ENCODE results near the gene PHLPP1.

Gene PHLPP1

DNA sequence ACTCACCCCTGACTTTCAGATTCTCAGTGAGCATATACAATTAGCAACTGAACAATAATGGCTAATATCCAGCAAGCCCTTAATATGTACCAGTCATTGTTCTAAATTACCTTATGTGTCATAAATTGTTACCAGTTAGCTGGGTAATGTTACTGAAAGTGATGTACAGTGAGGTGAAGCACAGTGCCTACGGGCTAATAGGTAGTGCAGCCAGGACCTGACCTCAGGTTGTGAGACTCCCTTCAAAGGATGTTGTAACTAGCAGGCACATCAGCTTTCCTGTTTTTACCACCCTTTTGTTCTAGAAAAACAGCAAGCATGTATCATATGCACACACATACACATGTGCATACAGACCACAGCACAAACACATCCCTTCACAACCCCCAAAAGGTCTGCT lies 258.3 kb downstream of the PHLPP1 start:
- no peak for TF ChIP-seq CSDC2 (CRISPR knock-in tag; IDR thresholded peaks at IDR 0.05)
- TF ChIP-seq, protein P1, sequence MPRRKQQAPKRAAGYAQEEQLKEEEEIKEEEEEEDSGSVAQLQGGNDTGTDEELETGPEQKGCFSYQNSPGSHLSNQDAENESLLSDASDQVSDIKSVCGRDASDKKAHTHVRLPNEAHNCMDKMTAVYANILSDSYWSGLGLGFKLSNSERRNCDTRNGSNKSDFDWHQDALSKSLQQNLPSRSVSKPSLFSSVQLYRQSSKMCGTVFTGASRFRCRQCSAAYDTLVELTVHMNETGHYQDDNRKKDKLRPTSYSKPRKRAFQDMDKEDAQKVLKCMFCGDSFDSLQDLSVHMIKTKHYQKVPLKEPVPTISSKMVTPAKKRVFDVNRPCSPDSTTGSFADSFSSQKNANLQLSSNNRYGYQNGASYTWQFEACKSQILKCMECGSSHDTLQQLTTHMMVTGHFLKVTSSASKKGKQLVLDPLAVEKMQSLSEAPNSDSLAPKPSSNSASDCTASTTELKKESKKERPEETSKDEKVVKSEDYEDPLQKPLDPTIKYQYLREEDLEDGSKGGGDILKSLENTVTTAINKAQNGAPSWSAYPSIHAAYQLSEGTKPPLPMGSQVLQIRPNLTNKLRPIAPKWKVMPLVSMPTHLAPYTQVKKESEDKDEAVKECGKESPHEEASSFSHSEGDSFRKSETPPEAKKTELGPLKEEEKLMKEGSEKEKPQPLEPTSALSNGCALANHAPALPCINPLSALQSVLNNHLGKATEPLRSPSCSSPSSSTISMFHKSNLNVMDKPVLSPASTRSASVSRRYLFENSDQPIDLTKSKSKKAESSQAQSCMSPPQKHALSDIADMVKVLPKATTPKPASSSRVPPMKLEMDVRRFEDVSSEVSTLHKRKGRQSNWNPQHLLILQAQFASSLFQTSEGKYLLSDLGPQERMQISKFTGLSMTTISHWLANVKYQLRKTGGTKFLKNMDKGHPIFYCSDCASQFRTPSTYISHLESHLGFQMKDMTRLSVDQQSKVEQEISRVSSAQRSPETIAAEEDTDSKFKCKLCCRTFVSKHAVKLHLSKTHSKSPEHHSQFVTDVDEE (CRISPR knock-in tag; IDR thresholded peaks at IDR 0.05) = no peak
- no peak for TF ChIP-seq ZNF70 (CRISPR knock-in tag; IDR thresholded peaks at IDR 0.05)
- no peak for TF ChIP-seq ZC3H10 (CRISPR knock-in tag; IDR thresholded peaks at IDR 0.05)
- no peak for TF ChIP-seq OSR1 (CRISPR knock-in tag; IDR thresholded peaks at IDR 0.05)
- TF ChIP-seq GLIS3 (CRISPR knock-in tag; IDR thresholded peaks at IDR 0.05) = no peak
- ATAC-seq = no peak

DNA sequence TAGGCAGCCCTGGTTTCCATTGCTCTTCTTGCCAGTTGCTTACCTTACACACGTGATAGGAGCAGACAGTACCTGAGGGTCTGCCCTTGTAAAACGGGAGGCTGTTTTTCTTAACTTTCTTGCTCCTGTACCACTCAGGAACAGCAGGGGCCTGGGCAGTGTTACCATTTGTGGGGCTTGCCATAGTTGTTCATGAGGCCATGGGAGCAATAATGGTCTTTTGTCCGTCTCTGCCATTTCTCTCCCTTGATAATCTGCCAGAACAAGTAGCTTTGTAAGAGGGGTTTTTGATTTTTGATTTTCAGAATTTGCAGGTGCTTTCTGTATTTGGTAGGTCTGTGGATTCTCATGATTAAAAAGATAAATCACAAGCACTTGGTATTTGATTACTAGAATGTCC lies 259.0 kb downstream of the PHLPP1 start:
- TF ChIP-seq TCF4 (CRISPR knock-in tag; IDR thresholded peaks at IDR 0.05; ENCODE audit: borderline replicate concordance) (no peak), PPARA (CRISPR knock-in tag; IDR thresholded peaks at IDR 0.05; ENCODE audit: borderline replicate concordance) (no peak), ARNTL (CRISPR knock-in tag; IDR thresholded peaks at IDR 0.05; ENCODE audit: borderline replicate concordance, low read depth) (no peak), ISL1 (CRISPR knock-in tag; IDR thresholded peaks at IDR 0.05) (no peak), ZC3H10 (CRISPR knock-in tag; IDR thresholded peaks at IDR 0.05) (no peak), ZFP30 (CRISPR knock-in tag; IDR thresholded peaks at IDR 0.05) (no peak), ESRRG (CRISPR knock-in tag; IDR thresholded peaks at IDR 0.05) (no peak), ZFP3 (CRISPR knock-in tag; IDR thresholded peaks at IDR 0.05) (no peak), GLIS3 (CRISPR knock-in tag; IDR thresholded peaks at IDR 0.05) (no peak), RARB (CRISPR knock-in tag; IDR thresholded peaks at IDR 0.05) (no peak), SNAI2 (CRISPR knock-in tag; IDR thresholded peaks at IDR 0.05) (no peak), CSDC2 (CRISPR knock-in tag; IDR thresholded peaks at IDR 0.05) (no peak), TOX (CRISPR knock-in tag; IDR thresholded peaks at IDR 0.05; ENCODE audit: borderline replicate concordance) (no peak), ZNF70 (CRISPR knock-in tag; IDR thresholded peaks at IDR 0.05) (no peak)
- TF ChIP-seq, protein P2, sequence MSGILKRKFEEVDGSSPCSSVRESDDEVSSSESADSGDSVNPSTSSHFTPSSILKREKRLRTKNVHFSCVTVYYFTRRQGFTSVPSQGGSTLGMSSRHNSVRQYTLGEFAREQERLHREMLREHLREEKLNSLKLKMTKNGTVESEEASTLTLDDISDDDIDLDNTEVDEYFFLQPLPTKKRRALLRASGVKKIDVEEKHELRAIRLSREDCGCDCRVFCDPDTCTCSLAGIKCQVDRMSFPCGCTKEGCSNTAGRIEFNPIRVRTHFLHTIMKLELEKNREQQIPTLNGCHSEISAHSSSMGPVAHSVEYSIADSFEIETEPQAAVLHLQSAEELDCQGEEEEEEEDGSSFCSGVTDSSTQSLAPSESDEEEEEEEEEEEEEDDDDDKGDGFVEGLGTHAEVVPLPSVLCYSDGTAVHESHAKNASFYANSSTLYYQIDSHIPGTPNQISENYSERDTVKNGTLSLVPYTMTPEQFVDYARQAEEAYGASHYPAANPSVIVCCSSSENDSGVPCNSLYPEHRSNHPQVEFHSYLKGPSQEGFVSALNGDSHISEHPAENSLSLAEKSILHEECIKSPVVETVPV (CRISPR knock-in tag; IDR thresholded peaks at IDR 0.05) = no peak
- TF ChIP-seq, protein P1 (CRISPR knock-in tag; IDR thresholded peaks at IDR 0.05) = no peak
- ATAC-seq = no peak

DNA sequence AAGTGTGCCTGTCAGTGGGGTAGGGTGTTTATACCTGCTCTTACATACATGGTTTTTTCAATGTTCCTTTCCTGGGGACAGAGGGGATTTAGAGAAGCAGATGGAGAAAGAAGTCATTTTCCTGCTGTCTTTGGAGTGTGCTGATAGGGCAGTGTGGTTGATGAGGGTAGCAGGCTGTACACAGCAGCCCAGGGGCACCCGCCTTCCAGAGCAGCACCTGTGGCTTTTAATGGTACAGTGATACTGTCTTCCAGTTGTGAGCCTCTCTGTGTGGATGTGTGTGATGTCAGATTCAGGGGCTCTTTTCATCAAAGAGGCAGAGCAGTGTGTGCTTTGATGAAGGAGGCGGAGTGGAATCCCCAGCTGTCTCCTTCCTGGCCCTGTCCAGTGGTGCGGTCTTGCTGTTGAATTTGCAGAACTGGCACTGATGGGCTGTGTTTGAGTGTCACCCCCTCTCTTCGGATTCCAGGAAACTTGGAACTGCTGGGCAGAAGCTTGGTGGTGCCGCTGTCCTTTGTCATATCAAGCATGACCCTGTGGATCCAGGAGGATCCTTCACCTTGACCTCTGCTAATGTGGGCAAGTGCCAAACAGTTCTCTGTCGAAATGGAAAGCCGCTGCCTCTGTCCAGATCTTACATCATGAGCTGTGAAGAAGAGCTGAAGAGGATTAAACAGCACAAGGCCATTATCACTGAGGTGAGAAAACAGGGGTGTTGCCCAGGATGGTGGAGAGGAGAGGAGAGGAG lies 259.8 kb downstream of the PHLPP1 start:
- no peak for TF ChIP-seq GLIS3 (CRISPR knock-in tag; IDR thresholded peaks at IDR 0.05)
- TF ChIP-seq OSR1 (CRISPR knock-in tag; IDR thresholded peaks at IDR 0.05) = no peak
- no peak for TF ChIP-seq TCF4 (CRISPR knock-in tag; IDR thresholded peaks at IDR 0.05; ENCODE audit: borderline replicate concordance)
- no peak for TF ChIP-seq TOX (CRISPR knock-in tag; IDR thresholded peaks at IDR 0.05; ENCODE audit: borderline replicate concordance)
- TF ChIP-seq SNAI2 (CRISPR knock-in tag; IDR thresholded peaks at IDR 0.05) = no peak
- no peak for TF ChIP-seq RARB (CRISPR knock-in tag; IDR thresholded peaks at IDR 0.05)
- TF ChIP-seq PPARA (CRISPR knock-in tag; IDR thresholded peaks at IDR 0.05; ENCODE audit: borderline replicate concordance) = no peak
- ATAC-seq = no peak

DNA sequence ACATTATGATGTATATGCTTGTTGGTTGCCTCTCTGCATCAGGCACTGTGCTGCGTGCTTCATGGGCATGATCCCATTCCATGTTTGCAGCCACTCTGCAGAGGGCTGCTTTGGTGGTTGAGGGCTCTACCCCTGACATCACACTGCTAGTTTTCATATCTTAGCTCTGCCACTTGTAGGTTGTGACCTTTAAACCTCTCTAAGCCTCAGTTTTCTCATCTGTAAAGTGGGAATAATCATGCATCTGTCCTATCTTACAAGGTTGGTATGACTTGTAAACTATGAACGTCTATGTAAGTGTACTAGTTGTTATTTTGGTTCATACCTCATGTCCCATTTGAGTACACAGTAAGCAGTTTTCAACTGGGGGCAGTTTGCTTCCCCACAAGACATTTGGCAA lies 260.4 kb downstream of the PHLPP1 start:
- TF ChIP-seq, protein P2 (CRISPR knock-in tag; IDR thresholded peaks at IDR 0.05) = no peak
- TF ChIP-seq OSR1 (CRISPR knock-in tag; IDR thresholded peaks at IDR 0.05) (no peak), BACH2 (CRISPR knock-in tag; IDR thresholded peaks at IDR 0.05; ENCODE audit: borderline replicate concordance) (no peak), TOX (CRISPR knock-in tag; IDR thresholded peaks at IDR 0.05; ENCODE audit: borderline replicate concordance) (no peak), GLIS3 (CRISPR knock-in tag; IDR thresholded peaks at IDR 0.05) (no peak)
- no peak for ATAC-seq

Data from SK-N-SH treated with all-trans-retinoic acid at 6 μM for 48 hours (cell line).